ENCODE results near the gene PHRF1. TPM values are rescaled to one million over a fixed set of nuclear protein-coding genes. Genes with fewer than 3 reads are reported as not detected.

The PHRF1 gene
- total RNA-seq, 1 experiment from 2014 or later: 42.3 TPM

DNA sequence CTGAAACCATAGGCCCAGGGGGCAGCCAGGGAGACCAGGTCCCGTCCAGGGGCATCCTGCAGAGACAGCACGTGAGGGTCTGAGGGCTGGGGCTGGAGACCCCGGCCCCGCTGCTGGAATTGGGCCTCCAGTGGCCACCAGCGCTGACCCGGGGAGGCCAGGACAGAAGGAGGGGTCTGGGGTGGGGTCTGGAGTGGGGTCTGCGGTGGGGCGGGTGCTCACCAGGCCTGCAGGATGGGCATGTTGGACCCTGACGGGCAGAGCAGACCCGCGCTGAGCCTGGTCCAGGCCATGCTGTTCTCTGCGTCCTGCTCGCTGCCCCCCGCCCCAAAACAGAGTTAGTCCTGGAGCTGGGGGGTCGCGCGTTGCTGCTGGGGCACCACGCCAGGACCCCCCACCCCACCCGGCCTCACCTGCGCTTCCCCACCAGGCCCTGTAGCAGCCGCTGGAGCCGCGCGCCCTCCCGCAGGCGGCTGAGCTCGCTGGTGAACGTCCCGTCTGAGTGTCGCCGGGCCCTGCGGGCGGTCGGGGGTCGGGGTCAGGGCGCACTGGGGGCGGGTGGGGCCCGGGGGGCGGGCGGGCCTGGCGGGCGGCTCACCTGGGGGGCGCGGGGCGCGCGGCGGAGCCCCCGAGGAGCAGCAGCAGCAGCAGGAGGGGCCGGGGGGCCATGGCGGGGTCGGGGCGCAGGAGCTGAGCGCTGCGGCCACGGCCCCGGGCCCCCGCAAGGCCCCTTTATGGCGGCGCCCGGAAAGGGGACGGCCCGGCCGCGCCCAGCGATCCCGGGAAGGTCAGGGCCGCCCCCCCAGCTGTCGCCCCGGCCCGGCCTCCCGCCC lies 50.4 kb downstream of the PHRF1 start, which contains the start of gene SCT:
Gene SCT (minus strand): TSS at position 707 of the 833 bp plus-strand sequence. CDS start 38 bp downstream, at position 669.
- CTCF ChIA-PET: no interaction called here
- Mint-ChIP-seq H3K4me3 (ENCODE audit: low read depth, unreplicated experiment) (no peak within 1 kb of the TSS), H3K4me1 (ENCODE audit: low read depth, unreplicated experiment) (peaks cover 10% of the 10 kb centered on the region), H3K9me3 (ENCODE audit: low read depth, unreplicated experiment) (peaks cover 4% of the 10 kb centered on the region), H3K27me3 (ENCODE audit: unreplicated experiment) (no peaks in the 10 kb centered on the region), H3K36me3 (ENCODE audit: insufficient read depth, unreplicated experiment) (peaks cover 31% of the 10 kb centered on the region), H3K27ac (ENCODE audit: unreplicated experiment) (no peak within 1 kb of the TSS)
- intact Hi-C loops (cut with micrococcal nuclease; ENCODE audit: unreplicated experiment): no loop called here
- BruUV-seq (replicated peaks): no TSS peak
- TF ChIP-seq, protein P1, sequence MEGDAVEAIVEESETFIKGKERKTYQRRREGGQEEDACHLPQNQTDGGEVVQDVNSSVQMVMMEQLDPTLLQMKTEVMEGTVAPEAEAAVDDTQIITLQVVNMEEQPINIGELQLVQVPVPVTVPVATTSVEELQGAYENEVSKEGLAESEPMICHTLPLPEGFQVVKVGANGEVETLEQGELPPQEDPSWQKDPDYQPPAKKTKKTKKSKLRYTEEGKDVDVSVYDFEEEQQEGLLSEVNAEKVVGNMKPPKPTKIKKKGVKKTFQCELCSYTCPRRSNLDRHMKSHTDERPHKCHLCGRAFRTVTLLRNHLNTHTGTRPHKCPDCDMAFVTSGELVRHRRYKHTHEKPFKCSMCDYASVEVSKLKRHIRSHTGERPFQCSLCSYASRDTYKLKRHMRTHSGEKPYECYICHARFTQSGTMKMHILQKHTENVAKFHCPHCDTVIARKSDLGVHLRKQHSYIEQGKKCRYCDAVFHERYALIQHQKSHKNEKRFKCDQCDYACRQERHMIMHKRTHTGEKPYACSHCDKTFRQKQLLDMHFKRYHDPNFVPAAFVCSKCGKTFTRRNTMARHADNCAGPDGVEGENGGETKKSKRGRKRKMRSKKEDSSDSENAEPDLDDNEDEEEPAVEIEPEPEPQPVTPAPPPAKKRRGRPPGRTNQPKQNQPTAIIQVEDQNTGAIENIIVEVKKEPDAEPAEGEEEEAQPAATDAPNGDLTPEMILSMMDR (IDR thresholded peaks at IDR 0.05; ENCODE audit: unreplicated experiment): no peak
- no peak for DNase-seq

DNA sequence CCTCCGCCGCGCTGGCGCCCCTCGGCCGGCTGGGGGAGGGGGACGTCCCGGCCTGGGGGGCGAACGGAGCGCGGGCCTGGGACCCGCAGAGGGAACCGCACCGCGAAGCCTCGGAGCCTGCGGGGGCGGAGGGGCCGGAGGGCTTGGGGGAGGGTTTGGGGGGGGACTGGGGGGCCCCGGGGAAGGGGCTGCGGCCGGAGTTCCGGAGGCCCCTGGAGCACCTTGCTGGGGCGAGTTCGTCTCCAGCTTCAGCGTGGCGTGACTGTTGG lies 51.0 kb downstream of the PHRF1 start:
- Mint-ChIP-seq H3K27ac (ENCODE audit: unreplicated experiment) (no peak overlapping the region), H3K4me3 (ENCODE audit: low read depth, unreplicated experiment) (no peak overlapping the region), H3K4me1 (ENCODE audit: low read depth, unreplicated experiment) (peaks cover 10% of the 10 kb centered on the region), H3K36me3 (ENCODE audit: insufficient read depth, unreplicated experiment) (peaks cover 31% of the 10 kb centered on the region), H3K27me3 (ENCODE audit: unreplicated experiment) (no peaks in the 10 kb centered on the region), H3K9me3 (ENCODE audit: low read depth, unreplicated experiment) (peaks cover 4% of the 10 kb centered on the region)
- intact Hi-C loops (cut with micrococcal nuclease; ENCODE audit: unreplicated experiment): no loop called here
- CTCF ChIA-PET: no interaction called here
- BruUV-seq (replicated peaks): no TSS peak
- DNase-seq: no peak
- TF ChIP-seq, protein P1 (IDR thresholded peaks at IDR 0.05; ENCODE audit: unreplicated experiment): no peak

DNA sequence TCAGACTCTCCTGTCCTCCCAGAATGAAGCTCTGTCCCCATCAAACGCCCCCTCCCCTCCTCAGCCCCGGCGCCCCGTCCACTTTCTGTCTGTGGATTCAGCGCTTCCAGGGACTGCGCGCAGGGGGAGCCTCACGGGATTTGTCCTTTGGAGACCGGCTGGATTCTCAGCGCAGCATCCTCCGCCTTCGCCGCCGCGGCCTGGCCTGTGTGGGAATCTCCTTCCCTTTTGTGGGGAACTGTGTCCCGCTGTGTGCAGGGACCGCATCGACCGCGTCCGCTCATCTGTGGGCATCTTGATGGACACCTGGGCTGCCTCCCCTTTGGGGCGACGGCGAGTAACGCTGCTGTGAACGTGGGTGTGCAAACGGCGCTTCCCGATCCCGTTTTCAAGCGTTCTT lies 51.8 kb downstream of the PHRF1 start:
- no peaks in the 10 kb centered on the region for H3K27me3 Mint-ChIP-seq (ENCODE audit: unreplicated experiment)
- CTCF ChIA-PET: no interaction called here
- DNase-seq: no peak
- TF ChIP-seq, protein P1 (IDR thresholded peaks at IDR 0.05; ENCODE audit: unreplicated experiment): no peak
- peaks cover 9% of the 10 kb centered on the region for H3K4me1 Mint-ChIP-seq (ENCODE audit: low read depth, unreplicated experiment)
- no peak overlapping the region for H3K27ac Mint-ChIP-seq (ENCODE audit: unreplicated experiment)
- H3K36me3 Mint-ChIP-seq (ENCODE audit: insufficient read depth, unreplicated experiment): peaks cover 30% of the 10 kb centered on the region
- peaks cover 4% of the 10 kb centered on the region for H3K9me3 Mint-ChIP-seq (ENCODE audit: low read depth, unreplicated experiment)
- intact Hi-C loops (cut with micrococcal nuclease; ENCODE audit: unreplicated experiment): no loop called here
- no TSS peak for BruUV-seq (replicated peaks)
- no peak overlapping the region for H3K4me3 Mint-ChIP-seq (ENCODE audit: low read depth, unreplicated experiment)

DNA sequence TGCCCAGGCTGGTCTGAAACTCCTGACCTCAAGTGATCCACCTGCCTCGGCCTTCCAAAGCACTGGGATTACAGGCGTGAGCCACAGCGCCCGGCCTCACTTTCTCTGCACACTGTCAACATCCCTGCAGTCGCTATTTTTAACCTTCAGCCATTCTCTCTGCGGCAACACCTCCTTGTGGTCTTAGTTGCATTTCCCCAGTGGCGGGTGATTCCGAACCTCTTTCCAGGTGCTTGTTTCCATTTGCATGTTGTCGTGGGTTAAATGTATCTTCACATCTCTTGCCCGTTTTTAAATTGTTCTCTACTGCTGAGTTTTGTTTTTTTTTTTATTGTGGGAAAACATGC lies 52.9 kb downstream of the PHRF1 start:
- no peak overlapping the region for H3K27ac Mint-ChIP-seq (ENCODE audit: unreplicated experiment)
- no peak for DNase-seq
- BruUV-seq (replicated peaks): no TSS peak
- no peaks in the 10 kb centered on the region for H3K4me1 Mint-ChIP-seq (ENCODE audit: low read depth, unreplicated experiment)
- peaks cover 4% of the 10 kb centered on the region for H3K9me3 Mint-ChIP-seq (ENCODE audit: low read depth, unreplicated experiment)
- H3K27me3 Mint-ChIP-seq (ENCODE audit: unreplicated experiment): no peaks in the 10 kb centered on the region
- CTCF ChIA-PET: no interaction called here
- TF ChIP-seq, protein P1 (IDR thresholded peaks at IDR 0.05; ENCODE audit: unreplicated experiment): no peak
- intact Hi-C loops (cut with micrococcal nuclease; ENCODE audit: unreplicated experiment): no loop called here
- peaks cover 19% of the 10 kb centered on the region for H3K36me3 Mint-ChIP-seq (ENCODE audit: insufficient read depth, unreplicated experiment)
- H3K4me3 Mint-ChIP-seq (ENCODE audit: low read depth, unreplicated experiment): no peak overlapping the region

Measured in Calu3 (cell line).